HepG2 (cell line): ENCODE data around the gene MBD5. TPM values are rescaled to one million over a fixed set of nuclear protein-coding genes. Genes with fewer than 3 reads are reported as not detected.
A peak's percentile ranks its signal among the peaks of the same experiment; 100 is the strongest.

Experiments used
- EED ChIP-seq: sonication (generic); formaldehyde crosslinking; IDR thresholded peaks from 2 replicates; pipeline ENCODE4 v1.5.0; 2020; ENCODE audit warnings: mild to moderate bottlenecking, missing genetic modification reagents
- GABPA ChIP-seq, 2 experiments: IDR thresholded peaks; 2 replicates each; pipeline ENCODE4 v1.6.1; 2011 to 2016; ENCODE audit warnings: low read depth in 2 of 2, low read length in 1 of 2, missing biosample characterization in 1 of 2, missing genetic modification characterization in 1 of 2
- HHEX ChIP-seq: IDR thresholded peaks from 2 replicates; pipeline ENCODE4 v1.6.1; 2016; ENCODE audit warnings: control low read depth
- IKZF5 ChIP-seq: IDR thresholded peaks from 2 replicates; pipeline ENCODE4 v1.6.1; 2018; ENCODE audit warnings: missing genetic modification reagents, mild to moderate bottlenecking, missing compliant biosample characterization
- KDM1A ChIP-seq: IDR thresholded peaks from 2 replicates; pipeline ENCODE4 v1.6.1; 2016; ENCODE audit warnings: missing compliant biosample characterization
- NCOA2 ChIP-seq: sonication (generic); formaldehyde crosslinking; IDR thresholded peaks from 2 replicates; pipeline ENCODE4 v1.8.0; 2022; ENCODE audit warnings: inconsistent platforms
- NFRKB ChIP-seq: fragments of 450-650 bp; IDR thresholded peaks from 2 replicates; pipeline ENCODE4 v1.6.1; 2017
- PCBP1 ChIP-seq: fragments of 200-400 bp; formaldehyde crosslinking; IDR thresholded peaks from 2 replicates; pipeline ENCODE4 v1.6.1; 2017; ENCODE audit warnings: mild to moderate bottlenecking, low read depth, low read length, borderline replicate concordance
- REL ChIP-seq: sonication (generic); formaldehyde crosslinking; conservative IDR thresholded peaks from 2 replicates; pipeline ENCODE4 v1.8.0; 2022; ENCODE audit warnings: mild to moderate bottlenecking, missing genetic modification reagents, moderate library complexity
- RNF2 ChIP-seq: fragments of 450-650 bp; conservative IDR thresholded peaks from 2 replicates; pipeline ENCODE4 v1.6.1; 2016; ENCODE audit warnings: low read depth
- SALL1 ChIP-seq: sonication (generic); formaldehyde crosslinking; IDR thresholded peaks from 2 replicates; pipeline ENCODE4 v1.8.0; 2022; ENCODE audit warnings: mild to moderate bottlenecking, missing genetic modification reagents
- SIN3B ChIP-seq: fragments of 150-350 bp; IDR thresholded peaks from 2 replicates; pipeline ENCODE4 v1.6.1; 2014; ENCODE audit warnings: low read length
- SUZ12 ChIP-seq: fragments of 150-350 bp; IDR thresholded peaks from 2 replicates; pipeline ENCODE4 v1.6.1; 2014; ENCODE audit warnings: low read depth, low read length
- ZMYM3 ChIP-seq: sonication (generic); formaldehyde crosslinking; IDR thresholded peaks from 2 replicates; pipeline ENCODE4 v1.5.1; 2020; ENCODE audit warnings: mild to moderate bottlenecking, missing genetic modification reagents
- ZNF138 ChIP-seq: sonication (generic); formaldehyde crosslinking; IDR thresholded peaks from 2 replicates; pipeline ENCODE4 v1.5.0; 2020; ENCODE audit warnings: mild to moderate bottlenecking, low read depth, missing genetic modification reagents
- ZNF143 ChIP-seq: sonication (generic); formaldehyde crosslinking; IDR thresholded peaks from 2 replicates; pipeline ENCODE4 v1.4.0; 2020; ENCODE audit warnings: missing genetic modification reagents
- ZNF276 ChIP-seq: sonication (generic); formaldehyde crosslinking; IDR thresholded peaks from 2 replicates; pipeline ENCODE4 v1.4.0; 2020; ENCODE audit warnings: mild to moderate bottlenecking, low read depth, missing genetic modification reagents
- ZNF546 ChIP-seq: sonication (generic); formaldehyde crosslinking; conservative IDR thresholded peaks from 2 replicates; pipeline ENCODE4 v1.8.1; 2023; ENCODE audit warnings: mild to moderate bottlenecking, missing genetic modification reagents
- ZNF616 ChIP-seq: sonication (generic); formaldehyde crosslinking; IDR thresholded peaks from 2 replicates; pipeline ENCODE4 v1.5.0; 2020; ENCODE audit warnings: low read depth, mild to moderate bottlenecking, missing genetic modification reagents
- polyA plus RNA-seq, 8 experiments: library from polyadenylated mRNA; depleted of rRNA in 3 of 8; stranded (reverse) in 7 of 8; unstranded in 1 of 8; fragments of >200 nt; fragmentation: Illumina TruSeq in 4 of 8; extraction: Trizol in 4 of 8; gene quantifications; 2 replicates each; pipeline versions ENCODE4 v1.2.1 to v1.2.3, GENCODE V29; 2011 to 2016; ENCODE audit warnings: low read depth in 4 of 8, missing spikeins in 1 of 8, mixed read lengths in 1 of 8; ENCODE audit not compliant: insufficient read depth in 1 of 8
- total RNA-seq, 5 experiments: library from RNA; depleted of rRNA; stranded (reverse); fragments of >200 nt; fragmentation: Illumina TruSeq; extraction: Trizol; gene quantifications; 2 replicates each; pipeline ENCODE4 v1.2.3, GENCODE V29; 2016; ENCODE audit warnings: low read depth in 1 of 5
- TF ChIP-seq, protein P1 (sequence below), 2 experiments: sonication (generic) in 1 of 2; formaldehyde crosslinking in 1 of 2; IDR thresholded peaks; 2 replicates each; pipeline versions ENCODE4 v1.5.1 to v1.6.1; 2011 to 2020; ENCODE audit warnings: borderline replicate concordance in 1 of 2, low read depth in 1 of 2, low read length in 1 of 2, mild to moderate bottlenecking in 1 of 2, missing genetic modification reagents in 1 of 2, moderate library complexity in 1 of 2
- TF ChIP-seq, protein P2 (sequence below): sonication (generic); formaldehyde crosslinking; IDR thresholded peaks from 2 replicates; pipeline ENCODE4 v1.8.0; 2022; ENCODE audit warnings: mild to moderate bottlenecking, missing genetic modification reagents, moderate library complexity
- TF ChIP-seq, protein P3 (sequence below): sonication (generic); formaldehyde crosslinking; IDR thresholded peaks from 2 replicates; pipeline ENCODE4 v1.5.0; 2020; ENCODE audit warnings: mild to moderate bottlenecking, missing genetic modification reagents

Gene MBD5
- total and polyA plus RNA-seq, 2 of the 13 experiments (the other 11 are each of a cell fraction or from before 2014, with no cell fraction given): 13.5 to 26.4 TPM

DNA sequence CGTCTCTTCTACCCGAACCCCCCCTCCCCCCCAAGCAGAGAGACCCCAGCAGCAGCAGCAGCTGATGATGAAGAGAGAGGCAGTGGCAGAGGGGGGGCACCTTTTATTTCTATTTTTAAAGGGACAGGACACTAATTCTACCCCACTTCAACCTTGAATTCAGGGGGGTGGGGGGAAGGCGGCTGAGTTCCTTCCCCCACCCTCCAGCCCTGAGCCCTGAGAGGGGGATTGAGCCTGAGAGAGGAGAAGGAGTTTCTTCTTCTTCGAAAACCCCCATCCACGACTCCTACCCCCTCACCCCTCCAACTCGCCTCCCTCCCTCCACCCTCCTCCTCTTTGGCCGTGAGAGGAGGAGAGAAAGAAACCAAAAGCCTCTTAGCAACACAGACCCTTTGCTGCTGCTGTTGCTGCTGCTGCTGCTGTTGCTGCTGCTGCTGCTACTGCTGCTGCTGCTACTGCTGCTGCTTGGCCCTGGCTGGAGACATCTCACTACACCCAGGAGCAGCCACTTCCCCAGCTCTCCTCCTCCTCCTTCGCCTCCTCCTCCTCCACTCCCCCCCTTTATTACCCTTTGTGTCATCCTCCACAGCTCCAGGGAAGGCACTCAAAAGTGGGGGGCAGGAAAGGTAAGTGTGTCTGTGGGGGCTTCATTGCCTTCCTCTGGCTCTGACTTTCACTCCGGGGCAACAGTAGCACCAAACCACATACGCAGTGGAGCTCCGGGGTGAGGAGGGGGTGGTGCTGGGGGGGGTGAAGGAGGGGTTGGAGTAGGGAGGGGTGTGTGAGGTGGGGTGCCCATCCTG is at the start of gene MBD5 (continued):
- TF ChIP-seq, protein P1, sequence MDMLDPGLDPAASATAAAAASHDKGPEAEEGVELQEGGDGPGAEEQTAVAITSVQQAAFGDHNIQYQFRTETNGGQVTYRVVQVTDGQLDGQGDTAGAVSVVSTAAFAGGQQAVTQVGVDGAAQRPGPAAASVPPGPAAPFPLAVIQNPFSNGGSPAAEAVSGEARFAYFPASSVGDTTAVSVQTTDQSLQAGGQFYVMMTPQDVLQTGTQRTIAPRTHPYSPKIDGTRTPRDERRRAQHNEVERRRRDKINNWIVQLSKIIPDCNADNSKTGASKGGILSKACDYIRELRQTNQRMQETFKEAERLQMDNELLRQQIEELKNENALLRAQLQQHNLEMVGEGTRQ (IDR thresholded peaks at IDR 0.05; ENCODE audit: low read depth, low read length): no peak
- TF ChIP-seq, protein P1 (CRISPR knock-in tag; IDR thresholded peaks at IDR 0.05; ENCODE audit: borderline replicate concordance): no peak
- TF ChIP-seq GABPA (IDR thresholded peaks at IDR 0.05; ENCODE audit: low read depth, low read length) (no peak), GABPA (CRISPR knock-in tag; IDR thresholded peaks at IDR 0.05; ENCODE audit: low read depth) (0 out of 2 replicates have a peak, but pooled peaks have one; percentile 7), REL (CRISPR knock-in tag) (no peak), ZNF276 (CRISPR knock-in tag) (no peak), SALL1 (CRISPR knock-in tag) (0 out of 2 replicates have a peak, but pooled peaks have one; percentile 17), NFRKB (no peak), ZNF616 (CRISPR knock-in tag) (0 out of 2 replicates have a peak, but pooled peaks have one; percentile 35), ZNF138 (no peak), ZMYM3 (CRISPR knock-in tag) (no peak; the same call in 1 of the 2 replicates), ZNF546 (CRISPR knock-in tag) (peak; percentile 32; the same call in 1 of the 2 replicates), SIN3B (no peak), KDM1A (CRISPR knock-in tag) (no peak), PCBP1 (0 out of 2 replicates have a peak, but pooled peaks have one; percentile 67), EED (no peak), IKZF5 (no peak), SUZ12 (no peak), ZNF143 (CRISPR knock-in tag) (no peak), RNF2 (no peak), HHEX (CRISPR knock-in tag) (no peak), NCOA2 (no peak)
- TF ChIP-seq, protein P2, sequence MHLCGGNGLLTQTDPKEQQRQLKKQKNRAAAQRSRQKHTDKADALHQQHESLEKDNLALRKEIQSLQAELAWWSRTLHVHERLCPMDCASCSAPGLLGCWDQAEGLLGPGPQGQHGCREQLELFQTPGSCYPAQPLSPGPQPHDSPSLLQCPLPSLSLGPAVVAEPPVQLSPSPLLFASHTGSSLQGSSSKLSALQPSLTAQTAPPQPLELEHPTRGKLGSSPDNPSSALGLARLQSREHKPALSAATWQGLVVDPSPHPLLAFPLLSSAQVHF: 0 out of 2 replicates have a peak, but pooled peaks have one; percentile 58
- TF ChIP-seq, protein P3, sequence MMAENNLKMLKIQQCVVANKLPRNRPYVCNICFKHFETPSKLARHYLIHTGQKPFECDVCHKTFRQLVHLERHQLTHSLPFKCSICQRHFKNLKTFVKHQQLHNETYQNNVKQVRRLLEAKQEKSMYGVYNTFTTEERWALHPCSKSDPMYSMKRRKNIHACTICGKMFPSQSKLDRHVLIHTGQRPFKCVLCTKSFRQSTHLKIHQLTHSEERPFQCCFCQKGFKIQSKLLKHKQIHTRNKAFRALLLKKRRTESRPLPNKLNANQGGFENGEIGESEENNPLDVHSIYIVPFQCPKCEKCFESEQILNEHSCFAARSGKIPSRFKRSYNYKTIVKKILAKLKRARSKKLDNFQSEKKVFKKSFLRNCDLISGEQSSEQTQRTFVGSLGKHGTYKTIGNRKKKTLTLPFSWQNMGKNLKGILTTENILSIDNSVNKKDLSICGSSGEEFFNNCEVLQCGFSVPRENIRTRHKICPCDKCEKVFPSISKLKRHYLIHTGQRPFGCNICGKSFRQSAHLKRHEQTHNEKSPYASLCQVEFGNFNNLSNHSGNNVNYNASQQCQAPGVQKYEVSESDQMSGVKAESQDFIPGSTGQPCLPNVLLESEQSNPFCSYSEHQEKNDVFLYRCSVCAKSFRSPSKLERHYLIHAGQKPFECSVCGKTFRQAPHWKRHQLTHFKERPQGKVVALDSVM (CRISPR knock-in tag): no peak
